Measurements from ENCODE around the gene DNMT3A. TPM values are rescaled to one million over a fixed set of nuclear protein-coding genes. Genes with fewer than 3 reads are reported as not detected.

DNMT3A gene
- total and polyA plus RNA-seq, 2 donors from 2014 or later = 6.5 to 31.4 TPM

- Histone ChIP-seq H3K9me3 (ENCODE audit: control insufficient read depth in 2 of 3, insufficient read depth in 1 of 3, low read length in 3 of 3) (no peaks in the 10 kb centered on the region), H3K27ac (ENCODE audit: low read depth in 2 of 2, low read length in 2 of 2) (peak overlapping the region; percentile 33 to 66), H3K9ac (ENCODE audit: low read length in 3 of 3) (no peak overlapping the region), H3K36me3 (ENCODE audit: control insufficient read depth in 2 of 3, insufficient read depth in 3 of 3, low read length in 3 of 3) (peaks cover 2 to 11% (median 2%) of the 10 kb centered on the region in 3 donors), H3K4me1 (ENCODE audit: control insufficient read depth in 2 of 3, insufficient read depth in 2 of 3, low read depth in 1 of 3, low read length in 3 of 3) (peaks cover 0 to 48% (median 24%) of the 10 kb centered on the region in 3 donors), H3K4me3 (ENCODE audit: low read length in 3 of 3) (no peak overlapping the region), H3K27me3 (ENCODE audit: control insufficient read depth, insufficient read depth, low read length) (no peaks in the 10 kb centered on the region)
- FAIRE-seq (no peak), DNase-seq (peak in 4 of 5 donors; percentile 69 to 93 (median 76))
- intact Hi-C loops (cut with DNase I) = no loop called here
- TF ChIP-seq CTCF (IDR thresholded peaks at IDR 0.05; ENCODE audit: borderline replicate concordance, extremely low read depth, insufficient read depth) = no peak
Measured at GRCh38 chr2:25311865-25312575, 29.7 kb downstream of the DNMT3A start.

DNA sequence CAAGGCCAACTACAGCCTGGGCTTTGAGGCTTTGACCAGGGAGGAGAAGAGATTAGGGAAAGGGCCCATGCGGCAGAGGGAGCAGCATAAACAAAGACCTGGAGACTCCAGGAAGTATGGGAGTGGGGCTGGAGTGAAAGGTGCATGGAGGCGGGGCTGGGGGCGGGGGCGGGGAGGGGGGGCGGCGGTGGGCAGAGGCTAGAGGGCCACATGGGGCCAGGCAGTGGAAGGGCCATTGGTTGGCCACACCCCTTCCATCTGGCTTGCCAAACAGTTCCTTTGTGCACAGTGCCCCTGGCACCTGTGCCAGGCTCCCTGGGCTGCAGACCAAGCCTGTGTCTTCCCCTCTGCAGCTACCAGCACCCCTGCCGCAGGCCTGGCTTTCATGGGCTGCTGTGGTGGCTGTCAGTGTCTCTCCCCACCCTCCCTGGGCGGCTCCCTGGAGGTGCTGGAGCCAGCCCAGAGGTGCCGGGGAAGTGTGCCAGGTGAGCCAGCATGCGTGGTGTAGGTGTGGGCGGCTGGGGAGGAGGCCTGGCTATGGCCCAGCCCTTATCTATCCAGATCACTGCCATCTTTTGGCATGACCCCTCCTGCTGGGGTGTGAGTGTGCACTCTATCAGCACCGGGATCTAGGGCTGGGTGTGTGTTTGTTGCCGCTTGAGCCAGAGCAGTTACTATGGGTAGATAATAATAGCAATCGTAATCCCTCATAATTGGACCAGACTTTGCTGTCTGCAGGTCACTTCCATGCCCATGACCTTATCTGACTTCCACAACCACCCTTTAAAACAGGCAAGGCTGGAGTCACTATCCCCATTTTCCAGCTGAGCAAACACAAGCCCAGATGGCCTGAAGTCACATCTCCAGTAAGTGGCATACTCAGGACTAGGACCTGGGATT lies 30.5 kb downstream of the DNMT3A start:
- Histone ChIP-seq H3K4me3 (ENCODE audit: low read length in 3 of 3) (no peak overlapping the region), H3K9me3 (ENCODE audit: control insufficient read depth in 2 of 3, insufficient read depth in 1 of 3, low read length in 3 of 3) (no peaks in the 10 kb centered on the region), H3K27ac (ENCODE audit: low read depth in 2 of 2, low read length in 2 of 2) (peak overlapping the region; percentile 33 to 66), H3K36me3 (ENCODE audit: control insufficient read depth in 2 of 3, insufficient read depth in 3 of 3, low read length in 3 of 3) (peaks cover 2 to 11% (median 2%) of the 10 kb centered on the region in 3 donors), H3K4me1 (ENCODE audit: control insufficient read depth in 2 of 3, insufficient read depth in 2 of 3, low read depth in 1 of 3, low read length in 3 of 3) (peaks cover 0 to 48% (median 24%) of the 10 kb centered on the region in 3 donors), H3K27me3 (ENCODE audit: control insufficient read depth, insufficient read depth, low read length) (no peaks in the 10 kb centered on the region), H3K9ac (ENCODE audit: low read length in 3 of 3) (no peak overlapping the region)
- DNase-seq (peak in 4 of 5 donors; percentile 55 to 90 (median 64)), FAIRE-seq (no peak)
- TF ChIP-seq CTCF (IDR thresholded peaks at IDR 0.05; ENCODE audit: borderline replicate concordance, extremely low read depth, insufficient read depth) = no peak
- intact Hi-C loops (cut with DNase I) = no loop called here

DNA sequence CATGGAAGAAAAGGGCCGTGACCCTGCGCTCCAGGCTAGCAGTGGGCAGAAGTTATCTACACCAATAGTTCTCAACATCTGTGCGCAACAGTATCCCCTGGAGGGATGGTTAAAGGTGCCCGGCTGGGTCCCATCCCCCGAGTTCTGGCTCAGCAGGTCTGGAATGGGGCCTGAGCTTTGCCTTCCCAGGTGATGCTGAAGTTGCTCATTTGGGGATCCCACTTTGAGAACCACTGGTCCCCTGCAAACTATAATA lies 31.1 kb downstream of the DNMT3A start:
- Histone ChIP-seq H3K4me1 (ENCODE audit: control insufficient read depth in 2 of 3, insufficient read depth in 2 of 3, low read depth in 1 of 3, low read length in 3 of 3) (peaks cover 0 to 45% (median 24%) of the 10 kb centered on the region in 3 donors), H3K4me3 (ENCODE audit: low read length in 3 of 3) (no peak overlapping the region), H3K36me3 (ENCODE audit: control insufficient read depth in 2 of 3, insufficient read depth in 3 of 3, low read length in 3 of 3) (peaks cover 2 to 11% (median 2%) of the 10 kb centered on the region in 3 donors), H3K27ac (ENCODE audit: low read depth in 2 of 2, low read length in 2 of 2) (no peak overlapping the region), H3K27me3 (ENCODE audit: control insufficient read depth, insufficient read depth, low read length) (no peaks in the 10 kb centered on the region), H3K9ac (ENCODE audit: low read length in 3 of 3) (peak overlapping the region in 1 of 3 donors; percentile 40), H3K9me3 (ENCODE audit: control insufficient read depth in 2 of 3, insufficient read depth in 1 of 3, low read length in 3 of 3) (no peaks in the 10 kb centered on the region)
- DNase-seq (peak in 1 of 5 donors; percentile 33), FAIRE-seq (no peak)
- intact Hi-C loops (cut with DNase I) = no loop called here
- no peak for TF ChIP-seq CTCF (IDR thresholded peaks at IDR 0.05; ENCODE audit: borderline replicate concordance, extremely low read depth, insufficient read depth)
